ENCODE data around the gene VILL.

VILL gene

GRCh38 chr3:38028621-38029361 lies 38.2 kb downstream of the VILL start:
- no peak overlapping the region for H3K4me2 ChIP-seq
- peaks cover 5% of the 10 kb centered on the region for H3K4me1 ChIP-seq (ENCODE audit: low read depth, poor library complexity, severe bottlenecking)
- H4K20me1 ChIP-seq (ENCODE audit: insufficient read depth) = no peaks in the 10 kb centered on the region
- no peak overlapping the region for H2AFZ ChIP-seq (ENCODE audit: low read depth)
- H3K79me2 ChIP-seq (ENCODE audit: insufficient read depth, low read depth) = no peaks in the 10 kb centered on the region
- no peaks in the 10 kb centered on the region for H3K36me3 ChIP-seq (ENCODE audit: insufficient read depth)
- H3K4me3 ChIP-seq (IDR thresholded peaks at IDR 0.05; ENCODE audit: insufficient read depth, low read depth, low read length) = no peak overlapping the region
- no peak overlapping the region for H3K27ac ChIP-seq
- no peaks in the 10 kb centered on the region for H3K27me3 ChIP-seq (ENCODE audit: insufficient read depth, low read depth)
- H3K9ac ChIP-seq = no peak overlapping the region
- TF ChIP-seq, protein P1, sequence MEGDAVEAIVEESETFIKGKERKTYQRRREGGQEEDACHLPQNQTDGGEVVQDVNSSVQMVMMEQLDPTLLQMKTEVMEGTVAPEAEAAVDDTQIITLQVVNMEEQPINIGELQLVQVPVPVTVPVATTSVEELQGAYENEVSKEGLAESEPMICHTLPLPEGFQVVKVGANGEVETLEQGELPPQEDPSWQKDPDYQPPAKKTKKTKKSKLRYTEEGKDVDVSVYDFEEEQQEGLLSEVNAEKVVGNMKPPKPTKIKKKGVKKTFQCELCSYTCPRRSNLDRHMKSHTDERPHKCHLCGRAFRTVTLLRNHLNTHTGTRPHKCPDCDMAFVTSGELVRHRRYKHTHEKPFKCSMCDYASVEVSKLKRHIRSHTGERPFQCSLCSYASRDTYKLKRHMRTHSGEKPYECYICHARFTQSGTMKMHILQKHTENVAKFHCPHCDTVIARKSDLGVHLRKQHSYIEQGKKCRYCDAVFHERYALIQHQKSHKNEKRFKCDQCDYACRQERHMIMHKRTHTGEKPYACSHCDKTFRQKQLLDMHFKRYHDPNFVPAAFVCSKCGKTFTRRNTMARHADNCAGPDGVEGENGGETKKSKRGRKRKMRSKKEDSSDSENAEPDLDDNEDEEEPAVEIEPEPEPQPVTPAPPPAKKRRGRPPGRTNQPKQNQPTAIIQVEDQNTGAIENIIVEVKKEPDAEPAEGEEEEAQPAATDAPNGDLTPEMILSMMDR (conservative IDR thresholded peaks at IDR 0.05; ENCODE audit: low read depth, low read length) = no peak

- TF ChIP-seq, protein P1 (conservative IDR thresholded peaks at IDR 0.05; ENCODE audit: low read depth, low read length) = no peak
- H3K36me3 ChIP-seq (ENCODE audit: insufficient read depth) = no peaks in the 10 kb centered on the region
- no peak within 1 kb of the TSS for H3K4me2 ChIP-seq
- no peak within 1 kb of the TSS for H3K27ac ChIP-seq
- no peak within 1 kb of the TSS for H2AFZ ChIP-seq (ENCODE audit: low read depth)
- H3K4me1 ChIP-seq (ENCODE audit: low read depth, poor library complexity, severe bottlenecking) = peaks cover 5% of the 10 kb centered on the region
- no peaks in the 10 kb centered on the region for H3K27me3 ChIP-seq (ENCODE audit: insufficient read depth, low read depth)
- no peaks in the 10 kb centered on the region for H3K79me2 ChIP-seq (ENCODE audit: insufficient read depth, low read depth)
- H3K9ac ChIP-seq = no peak within 1 kb of the TSS
- no peak within 1 kb of the TSS for H3K4me3 ChIP-seq (IDR thresholded peaks at IDR 0.05; ENCODE audit: insufficient read depth, low read depth, low read length)
- no peaks in the 10 kb centered on the region for H4K20me1 ChIP-seq (ENCODE audit: insufficient read depth)
Measured at GRCh38 chr3:38029400-38030125, 39.0 kb downstream of the VILL start, which contains the start of gene PLCD1. TSS of gene PLCD1 (minus strand) at chr3:38029642. CDS start at chr3:38029539, 103 bp downstream.

GRCh38 chr3:38030126-38031021 lies 39.8 kb downstream of the VILL start:
- Histone ChIP-seq H3K4me3 (IDR thresholded peaks at IDR 0.05; ENCODE audit: insufficient read depth, low read depth, low read length) (no peak overlapping the region), H4K20me1 (ENCODE audit: insufficient read depth) (no peaks in the 10 kb centered on the region), H3K36me3 (ENCODE audit: insufficient read depth) (no peaks in the 10 kb centered on the region), H3K79me2 (ENCODE audit: insufficient read depth, low read depth) (no peaks in the 10 kb centered on the region), H2AFZ (ENCODE audit: low read depth) (no peak overlapping the region), H3K27ac (no peak overlapping the region), H3K9ac (no peak overlapping the region), H3K4me2 (no peak overlapping the region), H3K4me1 (ENCODE audit: low read depth, poor library complexity, severe bottlenecking) (peaks cover 5% of the 10 kb centered on the region), H3K27me3 (ENCODE audit: insufficient read depth, low read depth) (no peaks in the 10 kb centered on the region)
- TF ChIP-seq, protein P1 (conservative IDR thresholded peaks at IDR 0.05; ENCODE audit: low read depth, low read length) = no peak
